Measurements from ENCODE around the gene AVL9. TPM values are rescaled to one million over a fixed set of nuclear protein-coding genes. Genes with fewer than 3 reads are reported as not detected.

Gene AVL9
- total RNA-seq, 1 donor from 2014 or later, result 39.8 TPM

Other genes with a start within 250 kb of the AVL9 start
- gene LSM5, start 5.1 kb upstream of the AVL9 start, total RNA-seq (ENCODE audit: low replicate concordance), result 80.2 and 168 TPM in 2 replicates

All from neural progenitor cell (in vitro differentiated cells).